Kidney capillary endothelial cell (primary cell): ENCODE data around the gene LPIN3.
"Not testable (repeated sequence)": the region's sequence is repeated elsewhere in the genome, so short reads cannot be mapped to it uniquely, and the experiment has no call there.

Experiments used
- DNase-seq: peaks from one replicate; pipeline ENCODE4 v3.0.0-alpha.2; 2018; ENCODE audit warnings: low spot score

LPIN3 gene, protein sequence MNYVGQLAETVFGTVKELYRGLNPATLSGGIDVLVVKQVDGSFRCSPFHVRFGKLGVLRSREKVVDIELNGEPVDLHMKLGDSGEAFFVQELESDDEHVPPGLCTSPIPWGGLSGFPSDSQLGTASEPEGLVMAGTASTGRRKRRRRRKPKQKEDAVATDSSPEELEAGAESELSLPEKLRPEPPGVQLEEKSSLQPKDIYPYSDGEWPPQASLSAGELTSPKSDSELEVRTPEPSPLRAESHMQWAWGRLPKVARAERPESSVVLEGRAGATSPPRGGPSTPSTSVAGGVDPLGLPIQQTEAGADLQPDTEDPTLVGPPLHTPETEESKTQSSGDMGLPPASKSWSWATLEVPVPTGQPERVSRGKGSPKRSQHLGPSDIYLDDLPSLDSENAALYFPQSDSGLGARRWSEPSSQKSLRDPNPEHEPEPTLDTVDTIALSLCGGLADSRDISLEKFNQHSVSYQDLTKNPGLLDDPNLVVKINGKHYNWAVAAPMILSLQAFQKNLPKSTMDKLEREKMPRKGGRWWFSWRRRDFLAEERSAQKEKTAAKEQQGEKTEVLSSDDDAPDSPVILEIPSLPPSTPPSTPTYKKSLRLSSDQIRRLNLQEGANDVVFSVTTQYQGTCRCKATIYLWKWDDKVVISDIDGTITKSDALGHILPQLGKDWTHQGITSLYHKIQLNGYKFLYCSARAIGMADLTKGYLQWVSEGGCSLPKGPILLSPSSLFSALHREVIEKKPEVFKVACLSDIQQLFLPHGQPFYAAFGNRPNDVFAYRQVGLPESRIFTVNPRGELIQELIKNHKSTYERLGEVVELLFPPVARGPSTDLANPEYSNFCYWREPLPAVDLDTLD

DNA sequence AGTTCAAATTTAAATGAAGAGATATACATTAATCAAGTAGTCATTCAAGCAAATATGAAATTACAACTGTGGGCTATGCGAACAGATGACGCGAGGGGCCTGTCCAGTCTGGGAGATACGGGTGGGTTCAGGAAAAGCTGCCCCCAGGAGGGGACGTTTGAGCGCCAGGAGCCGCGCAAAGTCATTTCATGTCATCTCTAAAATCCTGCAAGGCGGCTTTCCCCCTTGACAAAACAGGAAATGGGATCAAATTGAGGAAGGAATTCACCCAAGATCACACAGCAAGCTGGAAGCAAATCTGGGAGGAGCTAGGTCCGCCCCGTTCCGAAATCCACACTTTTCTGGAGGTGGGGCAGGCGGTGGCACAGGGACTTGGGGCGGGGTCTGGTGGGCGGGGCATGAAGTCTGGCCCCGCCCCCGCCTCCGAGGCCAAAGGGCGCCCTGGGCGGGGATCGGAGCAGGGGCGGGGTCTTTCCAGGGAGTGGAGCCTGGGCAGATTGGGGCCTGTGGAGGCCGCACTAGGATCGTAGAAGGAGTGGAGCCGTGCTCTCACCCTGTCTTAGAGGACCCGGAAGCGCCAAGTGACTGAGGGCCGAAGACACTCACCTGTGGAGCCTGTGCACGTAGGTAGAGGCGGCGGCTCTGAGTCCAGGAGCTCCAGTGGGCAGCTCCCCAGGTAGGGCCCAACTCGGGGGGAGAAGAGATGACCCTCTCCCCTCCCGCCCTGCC lies at the start of gene LPIN3:
Gene LPIN3 (plus strand): TSS at position 495 of the 729 bp plus-strand sequence. CDS start 4,983 bp downstream, outside the sequence.
- DNase-seq: peak; percentile 76

DNA sequence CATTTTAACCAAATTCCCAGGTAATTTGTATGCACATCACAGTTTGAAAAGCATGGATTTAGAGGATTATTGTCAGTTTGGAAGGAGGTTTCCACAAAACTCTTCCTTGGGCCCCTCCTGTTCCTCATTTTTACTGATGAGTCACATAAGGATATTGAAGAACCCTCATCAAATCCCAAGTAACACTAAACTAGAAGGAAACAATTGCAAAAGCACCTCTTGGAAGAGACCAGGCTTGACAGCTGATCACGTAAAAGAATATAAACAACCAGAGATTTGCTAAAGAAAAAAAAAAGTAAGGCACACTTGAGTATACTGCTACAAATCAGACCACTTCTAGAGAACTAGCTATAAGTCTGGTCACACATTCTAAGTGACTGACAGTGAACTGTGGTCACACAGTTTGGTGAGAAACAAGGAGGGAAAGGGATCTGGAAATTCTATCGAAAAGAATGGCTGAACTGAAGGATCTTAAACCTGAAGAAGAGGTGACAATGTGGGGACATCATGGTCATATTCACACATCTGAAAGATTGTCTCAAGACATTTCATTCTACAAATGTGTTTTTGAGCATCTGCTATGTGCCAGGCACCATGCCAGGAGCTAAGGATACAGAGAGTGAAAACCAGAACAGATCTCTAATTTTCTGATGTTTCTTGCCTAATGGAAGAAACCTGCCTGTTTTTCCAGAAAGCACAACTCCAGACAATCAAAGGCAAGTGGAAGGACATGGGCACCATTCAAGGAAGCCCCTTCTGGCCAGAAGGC lies 47.2 kb upstream of the LPIN3 start:
- no peak for DNase-seq

DNA sequence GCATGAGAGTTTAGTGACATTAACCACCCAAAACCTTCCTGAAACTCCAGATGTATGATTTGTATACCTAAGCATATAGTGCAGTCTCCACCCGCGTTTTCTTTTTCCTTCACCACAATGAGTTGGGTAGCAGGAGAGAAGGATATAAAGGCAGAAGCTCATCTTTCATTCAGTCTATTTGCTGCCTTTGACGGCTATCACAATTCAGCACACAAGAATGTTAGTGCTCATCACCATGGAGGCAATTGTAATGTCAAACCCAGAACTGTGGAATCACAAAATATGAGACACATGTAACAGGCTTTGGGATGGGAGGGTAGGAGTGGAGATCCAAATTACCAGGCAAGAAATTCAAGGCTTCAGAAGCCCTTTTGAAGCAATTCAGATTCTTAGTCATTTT lies 40.7 kb upstream of the LPIN3 start:
- DNase-seq: no peak

DNA sequence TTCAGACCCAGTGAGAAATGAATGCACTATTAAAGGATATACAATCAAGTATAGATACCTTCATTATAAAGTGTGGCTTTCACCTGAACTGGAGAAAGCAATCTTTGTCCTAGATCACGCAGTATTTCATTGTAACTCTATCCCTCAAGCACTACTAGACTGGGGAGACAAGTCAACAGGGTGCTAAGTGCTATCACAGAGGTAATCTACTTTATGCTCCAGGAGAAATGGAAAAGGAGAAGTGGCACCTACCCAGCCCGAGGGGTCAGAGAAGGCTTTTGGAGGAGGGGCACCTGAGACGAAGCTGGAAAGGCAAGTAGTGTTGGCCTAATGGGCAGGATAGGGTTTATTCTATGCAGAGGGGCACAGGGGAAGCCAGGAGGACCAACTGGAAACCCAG lies 40.2 kb upstream of the LPIN3 start:
- no peak for DNase-seq

DNA sequence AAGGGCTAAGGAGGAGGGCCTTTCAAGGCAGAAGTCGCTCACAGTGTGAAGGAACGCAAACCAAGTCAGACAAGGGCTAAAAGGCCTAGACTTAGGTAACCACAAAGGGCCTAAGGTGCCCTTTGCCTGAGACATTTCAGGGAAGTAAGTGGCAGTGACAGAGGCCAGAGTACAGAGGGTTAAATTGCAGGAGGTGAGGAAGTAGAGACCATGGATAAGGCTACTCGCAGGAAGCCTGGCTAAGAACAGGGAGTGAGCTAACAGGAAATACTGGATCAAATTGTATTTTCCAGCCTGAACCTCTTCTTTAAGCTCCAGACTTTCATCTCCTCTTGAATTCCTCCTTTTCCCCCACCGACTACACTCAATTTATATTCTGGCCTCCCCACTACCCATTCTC lies 39.7 kb upstream of the LPIN3 start:
- no peak for DNase-seq

DNA sequence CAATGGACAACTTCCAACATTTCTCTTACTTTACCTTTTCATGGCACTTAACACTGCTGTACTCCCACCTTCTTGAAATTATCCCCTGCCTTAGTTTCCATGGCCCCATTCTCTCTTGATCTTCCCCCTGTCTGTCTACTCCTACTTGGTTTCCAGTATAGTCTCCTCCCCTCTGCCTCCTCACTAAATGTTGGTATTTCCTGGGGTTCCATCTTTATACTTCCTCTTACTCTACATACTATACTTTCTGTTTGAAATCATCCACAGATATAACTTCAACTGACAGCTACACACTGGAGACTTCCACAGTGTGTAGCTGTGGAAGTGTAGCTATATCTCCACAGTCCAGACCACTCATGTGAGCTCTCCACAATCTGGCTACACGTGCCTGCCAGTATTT lies 36.6 kb upstream of the LPIN3 start:
- no peak for DNase-seq

DNA sequence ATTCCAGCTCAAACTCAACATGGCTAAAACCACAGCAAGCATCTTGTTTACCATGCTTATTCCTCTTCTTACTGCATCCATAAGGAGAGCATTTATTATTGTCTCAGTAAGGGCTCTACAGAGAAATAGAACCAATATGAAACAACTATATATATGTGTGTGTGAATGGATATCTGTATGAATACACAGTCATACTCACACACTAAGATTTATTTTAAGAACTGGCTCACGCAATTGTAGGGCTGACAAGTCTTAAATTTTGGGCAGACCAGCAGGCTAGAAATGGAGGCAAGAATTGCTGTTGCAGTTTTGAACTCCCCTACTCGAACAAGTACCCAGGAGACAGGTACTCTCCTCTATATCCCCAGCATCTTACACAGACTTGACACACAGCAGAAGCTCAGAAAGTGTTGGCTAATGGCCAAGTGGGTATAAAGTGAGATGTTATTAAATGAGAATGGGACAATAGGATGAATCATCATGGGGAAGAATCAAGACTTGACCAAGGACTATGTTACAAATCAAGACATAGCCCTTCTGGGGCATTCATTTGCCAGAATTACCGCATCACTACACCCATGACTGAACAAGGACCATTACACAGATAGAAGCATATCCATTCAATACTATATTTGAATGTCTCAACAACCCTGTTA lies 36.1 kb upstream of the LPIN3 start:
- no peak for DNase-seq

DNA sequence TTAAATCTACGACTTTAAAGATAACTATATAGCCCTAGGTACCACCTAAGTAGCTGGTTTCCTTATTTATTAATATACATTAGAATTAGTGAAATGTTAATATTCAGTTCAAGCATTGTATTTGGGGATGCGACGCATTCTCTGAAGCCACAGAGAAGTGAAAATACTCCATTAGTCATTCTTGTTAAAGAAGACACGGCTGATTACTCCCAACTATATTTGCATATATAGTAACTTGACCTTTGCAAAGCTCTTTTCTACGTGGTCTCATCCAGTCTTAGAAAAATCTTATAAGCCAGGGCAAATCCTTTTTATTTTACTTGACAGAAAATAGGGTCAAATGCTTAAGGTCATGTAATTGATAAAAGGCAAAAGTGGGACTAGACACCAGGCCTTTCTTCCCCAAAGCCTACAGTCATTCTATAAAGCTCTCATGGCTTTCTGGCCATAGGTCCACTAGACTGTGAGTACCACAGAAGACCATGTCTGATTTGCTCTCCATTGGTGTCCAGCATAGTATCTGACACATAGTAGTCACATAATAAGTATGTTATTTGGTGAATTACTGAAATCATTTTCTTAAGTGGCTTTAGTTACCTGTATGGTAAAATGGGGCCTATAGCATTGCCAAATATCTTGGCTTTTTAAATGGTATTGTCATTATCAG lies 34.4 kb upstream of the LPIN3 start:
- DNase-seq: no peak

DNA sequence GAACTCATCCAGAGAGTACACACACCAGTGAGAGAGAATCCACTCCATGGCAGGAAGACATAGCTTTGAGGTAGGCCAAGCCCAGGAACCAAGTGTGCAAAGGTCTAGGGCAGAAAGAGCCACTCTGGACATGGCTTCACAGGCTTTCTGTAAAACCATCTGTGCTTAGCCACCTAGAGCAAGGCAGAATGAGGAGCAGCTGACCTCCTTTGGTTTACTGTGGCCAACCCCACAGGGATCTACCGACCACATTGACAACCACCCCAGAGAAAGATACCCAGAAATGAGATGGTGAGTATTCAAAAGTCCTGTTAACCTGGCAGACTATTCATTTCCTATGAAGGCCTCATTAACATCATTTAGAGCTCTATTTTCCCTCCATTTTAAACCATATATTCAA lies 33.6 kb upstream of the LPIN3 start:
- DNase-seq: no peak

DNA sequence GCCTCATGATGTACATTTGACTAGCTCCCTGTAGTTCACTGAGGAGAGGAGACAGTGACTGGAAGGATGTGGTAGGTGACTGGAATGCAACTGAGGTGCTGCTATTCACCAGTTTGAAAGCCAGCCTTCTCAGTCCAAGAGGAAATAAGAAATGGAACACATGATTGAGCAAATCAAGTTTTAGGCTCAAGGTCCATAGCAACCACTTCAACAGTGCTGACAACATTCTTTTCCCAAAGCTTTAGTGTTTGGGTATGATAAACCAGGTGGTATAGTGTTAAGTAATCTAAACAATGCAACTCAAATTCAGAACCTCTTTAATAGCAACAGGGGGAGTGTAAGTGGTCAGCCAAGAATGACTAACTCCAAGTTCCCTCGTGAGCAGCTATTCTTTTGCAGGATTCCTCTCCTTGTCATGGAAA lies 32.3 kb upstream of the LPIN3 start:
- no peak for DNase-seq

DNA sequence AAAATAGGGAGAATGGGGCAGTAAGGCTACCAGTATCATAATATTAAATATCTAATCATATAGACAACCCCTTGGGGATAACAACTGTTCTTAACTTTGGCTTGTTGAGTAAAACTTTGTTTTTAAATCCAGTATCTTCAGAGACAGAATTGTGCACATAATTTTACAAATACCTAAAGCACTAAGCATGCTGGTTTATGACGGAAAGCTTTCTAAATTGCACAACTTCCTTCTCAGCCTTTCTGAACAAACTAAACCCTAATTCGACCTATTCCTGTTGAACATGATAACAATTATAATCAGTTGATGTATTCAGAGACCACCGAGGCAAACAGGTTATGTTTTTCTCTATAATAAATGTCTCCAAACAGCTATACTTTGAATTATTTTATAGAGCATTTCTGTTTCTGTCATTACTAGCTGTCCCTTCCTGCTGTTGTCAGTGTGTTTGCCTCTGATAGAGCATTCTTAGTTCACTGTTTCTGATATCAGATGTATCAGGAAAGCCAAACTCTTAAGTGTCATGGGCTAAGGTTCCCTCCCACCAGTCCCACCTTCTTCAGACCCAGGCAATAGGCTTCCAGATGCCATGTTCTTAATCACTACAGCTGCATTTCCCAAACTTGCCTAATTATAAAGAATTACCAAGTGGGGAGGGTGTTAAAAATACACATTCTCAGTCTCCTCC lies 31.8 kb upstream of the LPIN3 start:
- DNase-seq: no peak

DNA sequence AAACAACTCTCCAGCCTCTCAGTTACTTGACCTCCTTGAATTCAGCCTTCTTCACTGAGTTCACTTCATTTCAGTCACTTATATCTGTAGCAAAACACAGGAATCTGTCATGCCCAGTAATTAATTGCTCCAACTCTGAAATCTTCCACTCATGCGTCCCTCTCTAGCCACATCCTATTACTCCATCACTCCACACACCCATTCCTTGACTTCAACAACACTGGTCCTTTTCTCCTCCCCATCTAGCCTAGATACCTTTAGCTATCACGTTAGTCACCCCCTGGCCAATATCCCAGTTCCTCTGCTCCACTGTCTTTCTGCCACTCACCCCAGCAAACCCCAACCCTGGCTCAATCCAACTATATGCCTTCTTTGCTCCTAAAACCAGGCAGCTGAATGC lies 30.8 kb upstream of the LPIN3 start:
- no peak for DNase-seq

DNA sequence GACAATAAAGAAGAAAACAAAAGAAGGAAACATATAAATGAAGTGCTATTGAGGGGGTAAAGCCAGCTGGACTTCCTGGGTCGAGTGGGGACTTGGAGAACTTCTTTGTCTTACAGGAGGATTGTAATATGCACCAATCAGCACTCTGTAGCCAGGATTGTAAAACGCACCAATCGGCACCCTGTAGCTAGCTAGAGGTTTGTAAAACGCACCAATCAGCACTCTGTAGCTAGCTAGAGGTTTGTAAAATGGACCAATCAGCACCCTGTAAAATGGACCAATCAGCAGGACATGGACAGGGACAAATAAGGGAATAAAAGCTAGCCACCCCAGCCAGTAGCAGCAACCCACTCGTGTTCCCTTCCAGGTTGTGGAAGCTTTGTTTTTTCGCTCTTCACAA lies 28.6 kb upstream of the LPIN3 start:
- DNase-seq: not testable (repeated sequence)

DNA sequence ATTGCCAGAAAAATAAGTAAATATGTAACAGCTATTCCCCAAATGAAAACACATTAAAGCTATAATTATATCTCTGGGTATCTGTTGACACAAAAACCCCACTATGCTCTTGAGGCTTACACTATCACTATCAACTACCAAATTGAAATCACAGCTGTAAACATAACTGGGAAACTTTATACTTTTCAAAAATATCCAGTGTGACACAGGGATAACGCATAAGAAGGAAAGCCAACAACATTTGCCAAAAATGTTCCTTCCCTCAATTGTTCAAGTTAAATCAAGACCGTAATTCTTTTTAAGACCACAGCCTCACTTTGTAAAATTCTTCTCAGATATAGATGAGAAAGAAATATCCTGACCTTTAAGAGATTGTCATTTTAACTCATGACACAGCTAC lies 26.2 kb upstream of the LPIN3 start:
- DNase-seq: no peak

DNA sequence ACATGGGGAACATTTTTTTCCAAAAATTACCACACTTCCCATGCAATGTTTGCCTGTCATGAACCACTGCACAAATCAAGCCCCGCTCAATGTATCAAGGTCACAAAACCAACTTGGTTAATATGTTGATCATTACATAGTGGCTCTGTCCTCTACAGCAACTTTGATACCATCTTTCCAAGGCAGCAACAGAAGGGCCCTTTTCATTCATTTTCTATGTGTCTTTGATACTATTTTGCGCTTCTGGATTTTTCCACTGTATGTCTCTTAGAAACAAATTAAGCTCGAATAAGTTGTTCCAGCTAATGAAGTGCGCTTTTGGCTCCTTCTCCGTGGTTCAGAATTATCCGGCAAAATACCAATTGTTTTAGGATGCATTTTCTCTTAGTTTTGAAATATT lies 24.6 kb upstream of the LPIN3 start:
- DNase-seq: no peak

DNA sequence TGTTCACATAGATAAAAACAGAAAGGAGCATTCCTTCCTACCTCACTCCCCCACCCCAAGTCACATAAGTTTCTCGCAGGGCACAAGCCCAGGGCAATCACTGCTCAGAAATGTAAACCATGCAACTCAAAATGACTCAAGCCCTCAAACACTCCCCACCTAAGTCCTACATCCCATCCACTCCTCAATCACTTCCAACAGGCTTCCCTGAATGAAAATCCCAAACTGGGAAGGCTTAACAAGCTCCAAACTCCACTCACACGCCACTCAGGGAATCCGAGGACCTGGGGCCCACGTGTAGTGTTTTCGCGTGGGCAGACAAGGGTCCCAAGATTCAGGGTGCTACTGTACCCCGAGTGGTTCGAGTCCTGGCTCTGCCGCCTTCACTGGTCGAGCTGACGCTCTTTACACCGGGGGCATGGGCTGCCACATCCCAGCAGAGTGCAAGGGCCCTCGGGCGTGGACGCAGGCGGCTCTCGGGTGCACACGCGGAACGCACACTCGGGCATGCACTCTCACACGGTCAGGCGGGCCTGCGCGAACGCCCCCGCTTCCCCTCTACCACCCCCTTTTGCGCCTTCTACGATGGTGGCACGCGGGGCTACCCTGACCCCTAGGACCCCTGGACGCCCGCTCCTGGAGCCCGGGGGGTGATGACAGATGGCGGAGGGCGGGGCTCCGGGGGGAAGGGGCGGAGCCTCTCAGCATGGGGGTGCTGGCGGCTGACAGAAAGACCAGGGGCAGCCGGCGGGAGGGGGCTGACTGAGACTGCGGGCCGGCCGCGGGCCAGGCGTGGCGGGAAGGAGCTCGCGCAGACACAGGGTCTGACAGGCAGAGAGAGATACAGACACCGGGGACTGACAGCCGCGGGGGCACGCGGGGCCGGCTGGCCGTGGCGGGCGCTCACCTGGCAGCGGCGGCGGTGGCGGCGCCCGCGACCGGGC lies 23.7 kb upstream of the LPIN3 start:
- no peak for DNase-seq

DNA sequence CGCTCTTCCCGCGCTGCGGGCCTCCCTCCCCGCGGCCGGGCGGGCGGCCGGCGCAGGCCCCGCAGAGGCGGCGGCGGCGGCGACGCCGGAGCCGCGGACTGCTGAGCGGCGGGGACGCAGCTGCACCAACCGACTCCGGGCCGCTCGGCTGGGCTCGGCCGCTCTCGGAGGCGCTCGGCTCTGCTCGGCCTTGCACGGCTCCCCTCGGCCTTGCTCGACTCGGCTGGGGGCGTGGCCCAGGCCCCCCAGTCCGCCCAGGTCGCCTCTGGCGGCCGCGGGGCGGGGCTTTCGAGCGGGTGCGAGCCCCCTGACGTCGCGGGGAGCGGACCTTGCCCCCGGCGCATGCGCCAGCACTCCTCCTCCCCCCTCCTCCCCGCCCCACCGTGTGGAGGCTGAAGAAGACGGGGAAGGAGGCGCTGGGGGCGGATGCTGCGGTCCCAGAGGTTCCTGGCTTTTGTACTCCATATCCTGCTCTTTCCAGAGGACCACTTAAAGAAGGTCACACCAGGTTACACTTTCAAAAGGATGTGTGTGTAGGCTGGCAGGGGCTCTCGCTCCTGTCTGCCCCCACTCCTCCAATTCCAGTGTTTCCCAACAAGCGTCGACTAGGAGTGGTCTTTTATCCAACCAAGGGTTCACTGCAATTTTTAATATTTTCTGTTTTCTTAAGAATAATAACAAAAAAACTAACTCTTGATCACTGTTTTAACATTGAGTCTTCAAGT lies 22.9 kb upstream of the LPIN3 start, which contains the start of gene ZHX3:
Gene ZHX3 (minus strand): TSS at position 186 of the 725 bp plus-strand sequence. CDS start 112,815 bp downstream, outside the sequence.
- DNase-seq: peak; percentile 95

DNA sequence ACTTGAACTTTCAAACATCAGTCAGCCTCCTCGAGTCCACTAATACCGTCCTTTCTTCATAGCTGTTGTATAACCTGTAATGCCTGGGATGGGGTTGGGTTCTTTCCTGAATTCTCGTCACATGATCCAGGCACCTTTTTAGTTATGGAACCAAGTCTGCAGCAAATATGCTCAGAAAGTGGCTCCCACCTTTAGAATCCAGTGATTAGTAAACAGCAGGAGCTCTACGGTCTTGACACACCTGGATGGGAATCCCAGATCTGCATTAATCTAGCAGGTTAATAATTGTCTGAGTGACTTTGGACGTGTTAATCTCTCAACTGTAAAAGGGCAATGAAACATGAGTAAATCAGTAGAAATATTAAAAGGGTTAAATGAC lies 22.4 kb upstream of the LPIN3 start:
- no peak for DNase-seq
